ENCODE measurements around the gene AKAP5. TPM values are rescaled to one million over a fixed set of nuclear protein-coding genes. Genes with fewer than 3 reads are reported as not detected.
A peak's percentile ranks its signal among the peaks of the same experiment; 100 is the strongest.

Gene AKAP5, protein sequence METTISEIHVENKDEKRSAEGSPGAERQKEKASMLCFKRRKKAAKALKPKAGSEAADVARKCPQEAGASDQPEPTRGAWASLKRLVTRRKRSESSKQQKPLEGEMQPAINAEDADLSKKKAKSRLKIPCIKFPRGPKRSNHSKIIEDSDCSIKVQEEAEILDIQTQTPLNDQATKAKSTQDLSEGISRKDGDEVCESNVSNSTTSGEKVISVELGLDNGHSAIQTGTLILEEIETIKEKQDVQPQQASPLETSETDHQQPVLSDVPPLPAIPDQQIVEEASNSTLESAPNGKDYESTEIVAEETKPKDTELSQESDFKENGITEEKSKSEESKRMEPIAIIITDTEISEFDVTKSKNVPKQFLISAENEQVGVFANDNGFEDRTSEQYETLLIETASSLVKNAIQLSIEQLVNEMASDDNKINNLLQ
- total RNA-seq (ENCODE audit: unreplicated experiment) = 0.15 TPM
- long read RNA-seq = 0 reads

DNA sequence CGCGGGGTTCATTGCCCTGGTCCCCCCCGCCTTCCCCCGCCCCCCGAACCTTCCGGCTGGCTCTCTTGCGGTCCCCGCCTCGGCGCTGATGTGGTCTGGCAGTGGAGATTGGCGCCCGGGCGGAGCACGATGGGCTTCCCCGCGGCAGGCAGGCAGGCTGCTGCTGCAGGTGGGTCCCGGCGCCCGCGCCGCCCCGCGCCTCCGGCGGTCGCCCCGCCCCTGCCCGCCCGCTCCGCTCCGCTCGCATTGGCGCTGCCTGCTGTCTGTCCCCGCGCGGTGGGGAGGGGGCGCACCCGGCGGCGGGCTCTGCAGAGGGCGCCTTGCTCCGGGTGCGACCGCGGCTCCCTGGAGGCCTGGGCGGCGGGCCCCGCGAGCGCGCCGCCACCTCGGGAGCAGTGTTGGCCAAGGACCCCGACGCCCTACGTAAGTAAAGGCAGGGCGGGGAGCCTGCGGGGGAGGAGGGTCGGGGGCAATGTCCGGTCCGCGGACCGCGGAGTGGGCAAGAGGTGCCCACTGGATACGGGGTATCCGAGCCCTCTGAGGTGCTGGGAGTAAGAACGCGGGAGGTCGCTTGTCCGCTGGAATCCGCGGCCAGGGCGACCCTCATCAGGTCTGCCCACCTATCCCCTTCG, at the start of gene AKAP5:
TSS of gene AKAP5 (plus strand) at position 309 of the 632 bp plus-strand sequence. CDS start 2,896 bp downstream, outside the sequence.
- TF ChIP-seq, protein P1, sequence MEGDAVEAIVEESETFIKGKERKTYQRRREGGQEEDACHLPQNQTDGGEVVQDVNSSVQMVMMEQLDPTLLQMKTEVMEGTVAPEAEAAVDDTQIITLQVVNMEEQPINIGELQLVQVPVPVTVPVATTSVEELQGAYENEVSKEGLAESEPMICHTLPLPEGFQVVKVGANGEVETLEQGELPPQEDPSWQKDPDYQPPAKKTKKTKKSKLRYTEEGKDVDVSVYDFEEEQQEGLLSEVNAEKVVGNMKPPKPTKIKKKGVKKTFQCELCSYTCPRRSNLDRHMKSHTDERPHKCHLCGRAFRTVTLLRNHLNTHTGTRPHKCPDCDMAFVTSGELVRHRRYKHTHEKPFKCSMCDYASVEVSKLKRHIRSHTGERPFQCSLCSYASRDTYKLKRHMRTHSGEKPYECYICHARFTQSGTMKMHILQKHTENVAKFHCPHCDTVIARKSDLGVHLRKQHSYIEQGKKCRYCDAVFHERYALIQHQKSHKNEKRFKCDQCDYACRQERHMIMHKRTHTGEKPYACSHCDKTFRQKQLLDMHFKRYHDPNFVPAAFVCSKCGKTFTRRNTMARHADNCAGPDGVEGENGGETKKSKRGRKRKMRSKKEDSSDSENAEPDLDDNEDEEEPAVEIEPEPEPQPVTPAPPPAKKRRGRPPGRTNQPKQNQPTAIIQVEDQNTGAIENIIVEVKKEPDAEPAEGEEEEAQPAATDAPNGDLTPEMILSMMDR (IDR thresholded peaks at IDR 0.05; ENCODE audit: partially characterized antibody, unreplicated experiment) = no peak
- peak within 1 kb of the TSS; percentile 92 for H3K4me3 Mint-ChIP-seq (ENCODE audit: unreplicated experiment)
- peak; percentile 78 for DNase-seq
- H3K27ac Mint-ChIP-seq (ENCODE audit: unreplicated experiment) = no peak within 1 kb of the TSS
- peaks cover 6% of the 10 kb centered on the region for H3K27me3 Mint-ChIP-seq (ENCODE audit: unreplicated experiment)
- peaks cover 2% of the 10 kb centered on the region for H3K9me3 Mint-ChIP-seq (ENCODE audit: unreplicated experiment)
- no peaks in the 10 kb centered on the region for H3K36me3 Mint-ChIP-seq (ENCODE audit: unreplicated experiment)
- no peaks in the 10 kb centered on the region for H3K4me1 Mint-ChIP-seq (ENCODE audit: low read depth, unreplicated experiment)

DNA sequence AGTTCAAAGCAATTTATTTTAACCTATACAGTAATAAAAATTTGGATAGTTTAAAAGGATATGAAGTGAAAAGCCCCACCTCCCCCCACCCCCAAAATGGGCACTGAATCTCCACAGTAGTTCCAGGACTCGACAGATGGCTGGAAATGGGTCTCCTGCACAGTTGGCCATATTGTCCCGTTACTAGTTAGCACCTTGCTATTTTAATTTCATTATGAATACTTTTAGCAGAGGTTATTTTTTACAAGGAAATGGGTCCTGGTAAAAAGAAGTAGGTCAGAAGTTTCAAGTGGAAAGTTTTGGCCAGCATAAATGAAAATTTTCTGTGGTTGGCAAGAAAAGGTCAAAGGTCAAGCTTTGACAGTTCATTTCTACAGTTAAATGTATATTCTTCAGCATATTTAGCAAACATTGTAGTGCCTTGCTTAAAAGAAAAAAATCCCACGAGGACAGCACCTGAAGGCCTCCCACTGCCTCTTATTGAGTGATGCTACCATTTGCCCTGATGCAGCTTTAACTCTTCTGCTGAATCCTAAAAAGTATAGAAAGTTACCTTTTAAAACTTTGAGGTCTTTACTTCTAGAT, 48.9 kb upstream of the AKAP5 start:
- Mint-ChIP-seq H3K4me1 (ENCODE audit: low read depth, unreplicated experiment) (no peaks in the 10 kb centered on the region), H3K9me3 (ENCODE audit: unreplicated experiment) (no peaks in the 10 kb centered on the region), H3K27ac (ENCODE audit: unreplicated experiment) (no peak overlapping the region), H3K36me3 (ENCODE audit: unreplicated experiment) (no peaks in the 10 kb centered on the region), H3K27me3 (ENCODE audit: unreplicated experiment) (no peaks in the 10 kb centered on the region), H3K4me3 (ENCODE audit: unreplicated experiment) (no peak overlapping the region)
- no peak for DNase-seq
- TF ChIP-seq, protein P1 (IDR thresholded peaks at IDR 0.05; ENCODE audit: partially characterized antibody, unreplicated experiment) = no peak

DNA sequence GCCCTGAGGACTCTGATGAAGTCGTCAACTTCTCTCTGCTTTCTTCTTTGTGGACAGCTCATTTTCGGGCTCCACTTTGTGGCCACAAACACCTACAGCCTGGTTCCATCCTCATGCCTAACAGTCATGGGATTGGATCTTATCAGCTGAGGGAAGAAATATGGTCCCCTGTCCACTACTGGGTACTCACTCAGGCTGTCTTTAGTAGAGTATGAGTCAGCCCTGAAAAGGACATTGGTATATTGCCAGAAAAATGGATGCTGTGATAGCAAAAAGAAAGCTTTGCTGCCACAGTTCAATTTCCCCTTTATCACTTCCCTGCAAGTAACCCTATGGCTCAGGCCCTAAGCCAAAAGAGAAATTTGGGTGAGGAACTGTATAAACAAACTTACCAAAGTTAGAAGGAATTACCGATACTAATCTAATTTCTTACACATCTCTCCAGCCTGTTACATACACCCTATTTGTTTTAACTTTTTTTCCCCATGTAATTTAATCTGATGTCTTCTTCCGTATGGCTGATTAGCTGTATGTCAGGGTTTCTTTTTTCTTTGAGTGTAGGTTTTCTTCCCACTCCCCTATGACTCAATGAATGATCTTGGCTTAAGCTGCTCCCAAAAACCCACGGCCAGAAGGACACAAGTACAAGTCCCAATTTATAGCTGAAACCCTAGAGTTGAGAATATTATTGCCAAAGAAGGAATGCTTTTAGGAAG, 48.1 kb upstream of the AKAP5 start:
- Mint-ChIP-seq H3K36me3 (ENCODE audit: unreplicated experiment) (no peaks in the 10 kb centered on the region), H3K27me3 (ENCODE audit: unreplicated experiment) (no peaks in the 10 kb centered on the region), H3K4me1 (ENCODE audit: low read depth, unreplicated experiment) (no peaks in the 10 kb centered on the region), H3K27ac (ENCODE audit: unreplicated experiment) (no peak overlapping the region), H3K9me3 (ENCODE audit: unreplicated experiment) (no peaks in the 10 kb centered on the region), H3K4me3 (ENCODE audit: unreplicated experiment) (no peak overlapping the region)
- DNase-seq = no peak
- TF ChIP-seq, protein P1 (IDR thresholded peaks at IDR 0.05; ENCODE audit: partially characterized antibody, unreplicated experiment) = no peak

DNA sequence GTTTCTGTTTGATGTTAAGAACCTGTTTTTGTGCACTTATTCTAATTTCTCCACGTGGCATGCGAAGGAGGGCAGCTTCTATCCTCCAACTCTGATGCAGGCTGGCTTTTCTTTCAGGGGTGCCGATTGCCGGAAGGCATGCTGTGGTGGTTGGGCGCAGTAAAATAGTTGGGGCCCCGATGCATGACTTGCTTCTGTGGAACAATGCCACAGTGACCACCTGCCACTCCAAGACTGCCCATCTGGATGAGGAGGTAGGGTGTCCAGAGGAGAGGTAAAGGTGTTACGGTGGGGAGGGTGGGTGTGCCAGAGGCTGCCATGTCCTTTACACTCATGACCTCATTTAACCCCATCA, 47.6 kb upstream of the AKAP5 start:
- Mint-ChIP-seq H3K4me3 (ENCODE audit: unreplicated experiment) (no peak overlapping the region), H3K9me3 (ENCODE audit: unreplicated experiment) (no peaks in the 10 kb centered on the region), H3K27me3 (ENCODE audit: unreplicated experiment) (no peaks in the 10 kb centered on the region), H3K36me3 (ENCODE audit: unreplicated experiment) (no peaks in the 10 kb centered on the region), H3K4me1 (ENCODE audit: low read depth, unreplicated experiment) (no peaks in the 10 kb centered on the region), H3K27ac (ENCODE audit: unreplicated experiment) (no peak overlapping the region)
- no peak for DNase-seq
- TF ChIP-seq, protein P1 (IDR thresholded peaks at IDR 0.05; ENCODE audit: partially characterized antibody, unreplicated experiment) = no peak

Measured in glutamatergic neuron (in vitro differentiated cells).